CD8-positive, alpha-beta memory T cell (primary cell): ENCODE data around the gene BMF. TPM values are rescaled to one million over a fixed set of nuclear protein-coding genes. Genes with fewer than 3 reads are reported as not detected.

Experiments
- CTCF ChIA-PET: fragments of 350-600 bp; sonication (Branson Sonifier 250); formaldehyde crosslinking; loops from one replicate; lab custom pipeline; 2021; ENCODE audit warnings: antibody characterized with exemption; lab: Charles Lee
- POLR2A ChIA-PET: fragments of 350-600 bp; sonication (Branson Sonifier 250); formaldehyde crosslinking; loops from one replicate; lab custom pipeline; 2021; ENCODE audit warnings: antibody characterized with exemption; lab: Charles Lee
- DNase-seq, 5 donors: peaks; one replicate each; pipeline versions ENCODE4 v3.0.0 to v3.0.0-alpha.2; 2020 to 2022; ENCODE audit warnings: mixed read lengths in 1 of 5
- H3K27ac ChIP-seq: one replicate; pipeline ENCODE4 v1.7.0; 2013; ENCODE audit warnings: low read depth, mild to moderate bottlenecking, low read length, moderate library complexity
- H3K27me3 ChIP-seq: 2 replicates; pipeline ENCODE4 v1.7.0; 2013; ENCODE audit warnings: low read length, mild to moderate bottlenecking; ENCODE audit not compliant: insufficient read depth, poor library complexity, severe bottlenecking
- H3K36me3 ChIP-seq: 2 replicates; pipeline ENCODE4 v1.7.0; 2013; ENCODE audit warnings: mild to moderate bottlenecking, low read length, moderate library complexity; ENCODE audit not compliant: insufficient read depth
- H3K4me1 ChIP-seq: 2 replicates; pipeline ENCODE4 v1.7.0; 2013; ENCODE audit warnings: mild to moderate bottlenecking, low read length, moderate library complexity; ENCODE audit not compliant: insufficient read depth
- H3K4me3 ChIP-seq: 2 replicates; pipeline ENCODE4 v1.7.0; 2013; ENCODE audit warnings: mild to moderate bottlenecking, low read length
- H3K9me3 ChIP-seq: 2 replicates; pipeline ENCODE4 v1.7.0; 2013; ENCODE audit warnings: mild to moderate bottlenecking, low read length
- H3K27ac Mint-ChIP-seq, 8 donors: one replicate each; pipeline ENCODE4 v1.8.0; 2020 to 2021; ENCODE audit warnings: mixed read lengths in 8 of 8, mild to moderate bottlenecking in 6 of 8, inconsistent platforms in 3 of 8, moderate library complexity in 3 of 8
- H3K27me3 Mint-ChIP-seq, 2 donors: one replicate each; pipeline ENCODE4 v1.8.0; 2020 to 2021; ENCODE audit warnings: mixed read lengths in 2 of 2, mild to moderate bottlenecking in 1 of 2, moderate library complexity in 1 of 2
- H3K36me3 Mint-ChIP-seq, 3 donors: one replicate each; pipeline ENCODE4 v1.8.0; 2020 to 2021; ENCODE audit warnings: mixed read lengths in 3 of 3, inconsistent platforms in 1 of 3, mild to moderate bottlenecking in 1 of 3
- H3K4me1 Mint-ChIP-seq, 3 donors: one replicate each; pipeline ENCODE4 v1.8.0; 2020 to 2021; ENCODE audit warnings: mixed read lengths in 3 of 3, inconsistent platforms in 1 of 3, mild to moderate bottlenecking in 1 of 3
- H3K4me3 Mint-ChIP-seq, 7 donors: one replicate each; pipeline ENCODE4 v1.8.0; 2020 to 2021; ENCODE audit warnings: mixed read lengths in 7 of 7, mild to moderate bottlenecking in 6 of 7, moderate library complexity in 4 of 7, inconsistent platforms in 2 of 7
- H3K9me3 Mint-ChIP-seq, 5 donors: one replicate each; pipeline ENCODE4 v1.8.0; 2020 to 2022; ENCODE audit warnings: mixed read lengths in 5 of 5, mild to moderate bottlenecking in 3 of 5, moderate library complexity in 2 of 5, inconsistent platforms in 1 of 5
- polyA plus RNA-seq: library from polyadenylated mRNA; unstranded; fragments of 300-500 nt; fragmentation: Illumina TruSeq; gene quantifications from one replicate; pipeline ENCODE4 v1.2.3, GENCODE V29; 2021
- total RNA-seq, 2 experiments: library from RNA; stranded (reverse); gene quantifications; one replicate each; pipeline ENCODE4 v1.2.3, GENCODE V29; 2021

BMF gene
- total and polyA plus RNA-seq, 3 experiments from 2014 or later = 2.3 to 16.8 (median 15.3) TPM

DNA sequence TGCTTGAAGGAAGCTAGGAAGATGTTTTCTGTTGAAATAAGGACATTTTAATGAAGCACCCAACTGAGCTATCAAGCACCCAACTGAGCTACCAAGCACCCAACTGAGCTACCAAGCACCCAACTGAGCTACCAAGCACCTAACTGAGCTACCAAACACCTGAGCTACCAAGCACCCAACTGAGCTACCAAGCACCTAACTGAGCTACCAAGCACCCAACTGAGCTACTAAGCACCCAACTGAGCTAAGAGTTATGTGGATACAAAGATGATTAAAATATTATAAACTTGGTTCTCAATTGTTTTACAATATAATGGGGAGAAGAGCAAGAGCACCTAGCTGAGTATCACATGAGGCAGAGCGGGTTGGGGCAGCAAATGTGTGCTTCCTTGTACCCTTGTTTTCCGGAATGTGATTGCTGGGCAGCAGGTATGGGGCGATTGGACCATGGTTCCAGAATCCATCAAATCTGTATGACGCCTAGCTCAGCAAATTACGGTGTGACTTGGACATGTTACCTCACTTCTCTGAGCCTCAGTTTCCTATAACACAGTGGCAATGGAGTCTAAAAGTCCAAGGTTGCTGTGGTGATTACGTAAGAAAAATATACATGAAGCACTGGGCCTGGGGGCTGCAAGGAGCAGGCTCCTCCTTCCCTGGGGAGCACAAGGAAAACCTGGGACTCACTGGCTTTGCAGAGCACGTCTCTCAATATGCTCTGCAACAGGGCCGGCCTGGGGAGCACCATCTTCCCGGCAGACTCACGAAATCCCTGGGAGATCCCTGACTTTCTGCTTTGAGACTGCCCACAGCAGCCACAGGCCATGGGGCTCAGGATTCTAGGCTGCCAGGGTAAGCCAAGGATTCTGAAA is 11.3 kb downstream of the BMF start:
- Histone ChIP-seq H3K36me3 (no peaks in the 10 kb centered on the region), H3K27me3 (no peaks in the 10 kb centered on the region), H3K9me3 (no peaks in the 10 kb centered on the region), H3K27ac (no peak overlapping the region), H3K4me1 (peaks cover 45% of the 10 kb centered on the region), H3K4me3 (no peak overlapping the region)
- Mint-ChIP-seq H3K4me1 (peaks cover 36 to 79% (median 43%) of the 10 kb centered on the region in 3 donors), H3K4me3 (peak overlapping the region in 1 of 7 donors; percentile 42), H3K9me3 (no peaks in the 10 kb centered on the region), H3K27ac (peak overlapping the region in 1 of 8 donors; percentile 94), H3K27me3 (no peaks in the 10 kb centered on the region), H3K36me3 (peaks cover 0 to 18% (median 2%) of the 10 kb centered on the region in 3 donors)
- DNase-seq = no peak
- ChIA-PET POLR2A (interaction anchor here (3.2 kb wide), 1 partner anchor 11 kb away, joined by 23 read pairs; the partner anchor contains the start of gene BMF), CTCF (interaction anchor here (1.1 to 19.8 kb wide), 5 partner anchors 11 to 241 kb away, joined by 4 to 186 read pairs (median 10); partner anchors contain the start of gene BMF)

DNA sequence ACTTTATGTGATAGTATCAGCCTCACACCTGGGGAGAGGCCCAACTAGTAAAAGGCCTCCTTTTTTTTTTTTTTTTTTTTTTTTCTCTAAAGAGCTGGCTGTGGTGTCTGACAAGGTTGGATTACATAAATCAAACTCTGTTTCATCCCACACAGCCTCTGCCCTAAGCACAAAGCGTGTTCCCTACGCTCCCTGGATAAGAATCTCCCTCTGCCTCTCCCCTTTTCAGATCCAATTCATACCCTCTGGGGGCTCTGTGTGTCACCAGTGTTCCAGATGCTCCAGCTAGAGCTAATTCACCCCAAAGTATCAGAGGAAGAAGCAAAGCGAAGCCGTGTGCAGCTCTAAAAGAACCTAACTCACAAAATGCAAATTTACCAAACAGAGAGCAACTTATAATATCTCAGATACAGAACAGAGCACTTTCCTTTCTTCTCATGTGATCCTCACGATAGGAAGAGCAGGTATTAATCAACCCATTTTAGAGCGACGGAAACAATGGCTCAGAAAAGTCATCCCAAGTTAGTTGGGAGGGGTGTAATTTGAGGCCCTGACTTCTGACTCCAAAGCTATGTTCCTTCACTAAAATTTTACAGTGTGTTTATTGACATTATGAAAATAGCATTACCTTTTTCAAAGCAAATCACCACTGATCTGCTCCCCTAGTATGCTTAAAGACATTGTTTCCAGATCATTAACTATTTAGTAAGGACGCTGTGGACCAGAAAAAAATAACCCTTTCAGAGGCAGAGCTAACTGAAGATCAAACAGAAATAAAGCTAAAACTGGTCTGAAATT is 12.4 kb downstream of the BMF start:
- Mint-ChIP-seq H3K4me3 (no peak overlapping the region), H3K27ac (peak overlapping the region in 4 of 8 donors; percentile 0 to 22 (median 11)), H3K9me3 (no peaks in the 10 kb centered on the region), H3K36me3 (peaks cover 0 to 22% (median 4%) of the 10 kb centered on the region in 3 donors), H3K4me1 (peaks cover 29 to 72% (median 36%) of the 10 kb centered on the region in 3 donors), H3K27me3 (no peaks in the 10 kb centered on the region)
- Histone ChIP-seq H3K36me3 (no peaks in the 10 kb centered on the region), H3K27me3 (no peaks in the 10 kb centered on the region), H3K4me1 (peaks cover 40% of the 10 kb centered on the region), H3K27ac (no peak overlapping the region), H3K4me3 (no peak overlapping the region), H3K9me3 (no peaks in the 10 kb centered on the region)
- ChIA-PET CTCF (interaction anchor here (1.1 to 19.8 kb wide), 4 partner anchors 12 to 242 kb away, joined by 4 to 186 read pairs (median 8); partner anchors contain the start of gene BMF), POLR2A (no interaction called here)
- no peak for DNase-seq

DNA sequence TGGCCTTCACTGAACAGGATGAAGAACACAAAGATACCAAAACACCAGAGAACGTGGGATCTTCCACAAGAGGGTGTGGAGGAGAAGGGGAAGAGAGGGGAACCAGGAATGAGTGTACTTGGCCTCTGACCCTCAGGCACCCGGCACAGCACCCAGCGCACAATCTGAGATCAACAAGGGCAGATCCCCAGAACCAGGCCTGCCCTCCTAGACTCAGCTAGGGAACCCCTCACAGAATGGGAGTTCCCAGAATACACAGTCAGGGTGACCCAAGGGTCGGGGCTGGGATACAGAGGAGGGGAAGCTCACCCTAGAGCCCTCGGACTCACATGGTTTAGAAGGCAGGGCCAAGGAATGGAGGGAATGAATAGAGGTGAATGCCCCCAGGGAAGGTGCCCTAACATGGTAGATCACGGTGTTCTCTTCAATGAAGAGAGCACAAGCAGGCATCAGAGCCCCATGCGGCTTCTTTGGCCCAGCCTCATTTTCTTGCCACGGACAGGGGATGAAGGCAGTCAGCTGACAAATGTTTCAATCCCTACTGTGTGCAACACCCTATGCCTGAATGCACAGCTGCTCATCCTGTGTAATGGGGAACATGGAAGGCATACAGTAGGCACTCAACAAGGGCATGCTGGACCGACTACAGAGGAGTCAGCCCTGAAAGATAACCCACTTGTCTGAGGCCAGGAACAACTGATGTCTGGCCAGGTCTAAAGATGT is 13.1 kb downstream of the BMF start:
- no peak overlapping the region for H3K4me3 ChIP-seq
- Mint-ChIP-seq H3K4me1 (peaks cover 21 to 64% (median 28%) of the 10 kb centered on the region in 3 donors), H3K9me3 (no peaks in the 10 kb centered on the region), H3K27me3 (no peaks in the 10 kb centered on the region), H3K4me3 (peak overlapping the region in 1 of 7 donors; percentile 41), H3K36me3 (peaks cover 0 to 24% (median 4%) of the 10 kb centered on the region in 3 donors), H3K27ac (peak overlapping the region in 5 of 8 donors; percentile 17 to 74 (median 50))
- CTCF ChIA-PET = interaction anchor here (1.8 to 19.8 kb wide), 3 partner anchors 13 to 179 kb away, joined by 6 to 186 read pairs (median 10); partner anchors contain the start of gene BMF
- no peaks in the 10 kb centered on the region for H3K36me3 ChIP-seq
- POLR2A ChIA-PET = no interaction called here
- peaks cover 32% of the 10 kb centered on the region for H3K4me1 ChIP-seq
- no peak overlapping the region for H3K27ac ChIP-seq
- no peaks in the 10 kb centered on the region for H3K9me3 ChIP-seq
- no peak for DNase-seq
- no peaks in the 10 kb centered on the region for H3K27me3 ChIP-seq

DNA sequence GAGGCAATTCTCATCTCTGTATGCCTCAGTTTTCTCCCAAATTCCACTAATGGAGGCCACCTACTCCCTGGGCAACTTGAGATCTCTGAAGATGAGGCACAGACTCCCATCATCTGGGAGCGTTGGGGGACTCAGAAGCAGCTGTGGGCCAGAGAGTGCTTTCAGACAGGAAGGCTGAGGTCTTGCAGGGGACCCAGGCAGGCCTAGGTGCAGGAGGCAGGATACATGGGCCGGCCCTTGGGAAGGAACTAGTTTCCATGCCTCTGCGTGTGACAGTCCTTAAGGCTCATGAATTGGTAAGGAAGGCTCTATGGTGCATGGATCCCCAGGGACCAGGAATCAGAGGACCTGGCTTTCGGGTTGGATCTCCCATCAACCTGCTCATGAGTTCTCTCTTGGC is 14.5 kb downstream of the BMF start:
- H3K9me3 ChIP-seq = no peaks in the 10 kb centered on the region
- H3K27me3 ChIP-seq = no peaks in the 10 kb centered on the region
- H3K27me3 Mint-ChIP-seq = no peaks in the 10 kb centered on the region
- H3K4me1 ChIP-seq = peaks cover 20% of the 10 kb centered on the region
- H3K36me3 ChIP-seq = no peaks in the 10 kb centered on the region
- no peak overlapping the region for H3K4me3 ChIP-seq
- H3K9me3 Mint-ChIP-seq = no peaks in the 10 kb centered on the region
- DNase-seq = no peak
- H3K27ac ChIP-seq = no peak overlapping the region
- ChIA-PET POLR2A (no interaction called here), CTCF (interaction anchor here (19.8 kb wide), 1 partner anchor 15 kb away, joined by 186 read pairs; the partner anchor contains the start of gene BMF)
- H3K4me1 Mint-ChIP-seq = peaks cover 16 to 51% (median 18%) of the 10 kb centered on the region in 3 donors
- H3K4me3 Mint-ChIP-seq = no peak overlapping the region
- no peak overlapping the region for H3K27ac Mint-ChIP-seq
- H3K36me3 Mint-ChIP-seq = peaks cover 0 to 36% (median 4%) of the 10 kb centered on the region in 3 donors

DNA sequence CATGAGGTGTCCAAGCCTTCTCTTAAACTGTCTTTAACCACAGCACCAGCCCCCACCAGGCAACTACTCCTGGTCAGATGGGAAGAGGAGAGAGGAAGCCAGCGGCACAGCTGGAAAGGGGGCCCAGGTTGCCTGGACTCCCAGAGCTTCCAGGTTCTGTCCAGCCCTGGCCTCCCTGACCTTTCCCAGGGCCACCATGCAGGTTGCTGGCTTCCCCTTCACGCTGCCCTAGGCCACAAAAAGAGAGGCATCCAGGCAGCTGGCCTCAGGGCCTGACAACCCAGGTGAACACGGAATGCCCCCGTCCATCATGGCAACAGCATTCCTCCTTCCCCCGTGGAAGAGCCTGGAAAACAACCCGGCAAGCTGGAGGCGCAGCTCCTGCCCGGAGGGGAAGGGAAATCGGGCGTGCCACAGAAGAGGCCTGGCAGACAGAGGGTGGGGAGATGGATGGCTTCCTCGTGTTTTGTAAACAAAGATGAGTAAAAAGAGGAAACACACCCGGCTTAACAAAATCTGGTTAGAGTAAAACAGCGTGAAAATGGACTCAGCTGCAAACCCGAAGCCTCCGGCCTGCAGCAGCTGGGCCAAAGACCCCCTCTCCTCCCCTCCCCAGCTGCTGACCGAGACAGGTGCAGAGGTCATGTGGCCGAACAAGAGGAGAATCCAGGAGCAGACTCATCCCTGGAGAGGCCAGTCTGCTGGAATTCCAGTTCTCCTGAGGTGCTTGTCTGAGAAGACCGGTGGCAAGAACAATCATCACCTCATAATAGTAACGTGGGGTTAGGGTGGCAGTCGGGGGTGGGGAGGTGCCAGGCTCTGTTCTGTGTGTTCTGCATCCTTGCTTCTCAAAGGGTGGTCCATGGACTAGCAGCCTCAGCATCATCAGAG is 15.5 kb downstream of the BMF start:
- Mint-ChIP-seq H3K27ac (peak overlapping the region in 1 of 8 donors; percentile 19), H3K9me3 (no peaks in the 10 kb centered on the region), H3K4me1 (peaks cover 6 to 41% (median 8%) of the 10 kb centered on the region in 3 donors), H3K4me3 (no peak overlapping the region), H3K27me3 (peaks cover 0 to under 1% of the 10 kb centered on the region in 2 donors), H3K36me3 (peaks cover 0 to 36% (median 4%) of the 10 kb centered on the region in 3 donors)
- ChIA-PET POLR2A (no interaction called here), CTCF (interaction anchor here (0.6 to 19.8 kb wide), 2 partner anchors 15 to 182 kb away, joined by 3 to 186 read pairs; partner anchors contain the start of gene BMF)
- DNase-seq = no peak
- H3K4me3 ChIP-seq = no peak overlapping the region
- H3K27ac ChIP-seq = no peak overlapping the region
- H3K27me3 ChIP-seq = no peaks in the 10 kb centered on the region
- peaks cover 11% of the 10 kb centered on the region for H3K4me1 ChIP-seq
- H3K9me3 ChIP-seq = no peaks in the 10 kb centered on the region
- no peaks in the 10 kb centered on the region for H3K36me3 ChIP-seq

DNA sequence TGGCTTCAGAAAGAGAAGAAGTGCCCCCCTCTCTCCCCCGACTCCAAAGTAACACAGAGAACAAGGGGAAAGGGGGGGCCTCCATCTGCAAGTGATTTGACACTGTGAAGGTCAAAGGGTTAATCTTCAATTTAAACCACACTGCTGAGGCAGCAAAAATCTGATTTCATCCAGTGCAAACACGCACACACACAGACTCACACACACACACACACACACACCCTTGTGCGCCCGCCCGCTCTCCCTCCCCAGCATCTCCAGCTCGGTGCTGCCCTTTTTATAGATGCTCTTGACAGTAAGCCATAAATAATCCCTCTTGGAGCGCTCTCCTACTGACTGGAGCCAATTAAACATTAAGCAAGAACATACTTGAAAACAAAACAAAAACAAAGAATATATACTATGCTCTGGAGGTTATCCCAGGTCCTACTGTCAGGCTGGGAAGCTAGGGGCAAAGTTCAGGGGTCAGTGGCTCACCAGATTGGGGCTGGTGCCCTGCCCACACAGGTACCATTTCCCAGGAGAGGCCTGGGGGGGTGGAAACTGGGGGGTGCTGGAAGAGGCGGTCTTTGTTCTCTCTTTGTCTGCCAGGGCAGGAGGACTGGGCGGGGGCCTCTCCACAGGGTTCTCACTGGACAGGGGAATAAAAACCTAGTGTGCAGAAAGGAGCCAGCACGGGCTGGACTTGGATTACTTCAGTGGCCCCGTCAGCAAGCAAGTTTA is 16.3 kb downstream of the BMF start:
- Histone ChIP-seq H3K4me1 (peaks cover 3% of the 10 kb centered on the region), H3K27ac (no peak overlapping the region), H3K9me3 (no peaks in the 10 kb centered on the region), H3K4me3 (no peak overlapping the region), H3K27me3 (no peaks in the 10 kb centered on the region), H3K36me3 (no peaks in the 10 kb centered on the region)
- Mint-ChIP-seq H3K4me3 (no peak overlapping the region), H3K27ac (peak overlapping the region in 2 of 8 donors; percentile 22 to 48), H3K36me3 (peaks cover 0 to 36% (median 4%) of the 10 kb centered on the region in 3 donors), H3K9me3 (no peaks in the 10 kb centered on the region), H3K4me1 (peaks cover 3 to 33% (median 7%) of the 10 kb centered on the region in 3 donors), H3K27me3 (peaks cover 0 to 2% of the 10 kb centered on the region in 2 donors)
- CTCF ChIA-PET = interaction anchor here (19.8 kb wide), 1 partner anchor 16 kb away, joined by 186 read pairs; the partner anchor contains the start of gene BMF
- no peak for DNase-seq
- POLR2A ChIA-PET = interaction anchor here (0.7 kb wide), 1 partner anchor 31 kb away, joined by 4 read pairs; no protein-coding TSS in a partner anchor
